Gastrocnemius medialis (tissue), 4 donors: ENCODE measurements around the gene STX10. TPM values are rescaled to one million over a fixed set of nuclear protein-coding genes. Genes with fewer than 3 reads are reported as not detected.
A peak's percentile ranks its signal among the peaks of the same experiment; 100 is the strongest.

ENCODE experiments used
- ATAC-seq, 2 donors: fragments of 150-250 bp; one replicate each; pipeline ENCODE4 v1.9.1; 2016
- DNase-seq, 2 donors: peaks; one replicate each; pipeline ENCODE4 v3.0.0-alpha.2; 2019
- H3K27ac ChIP-seq, 4 donors: fragments of 200-600 bp; sonication (generic); 1 replicate in 1 of 4; 2 replicates in 3 of 4; pipeline ENCODE4 v1.5.1; 2016 to 2018; ENCODE audit warnings: mild to moderate bottlenecking in 2 of 4, moderate library complexity in 1 of 4
- H3K27me3 ChIP-seq, 3 donors: fragments of 200-600 bp; sonication (generic) in 2 of 3; 1 replicate in 1 of 3; 2 replicates in 2 of 3; pipeline versions ENCODE4 v1.5.1 to v1.6.0; 2016 to 2019; ENCODE audit warnings: mild to moderate bottlenecking in 1 of 3, moderate library complexity in 1 of 3
- H3K36me3 ChIP-seq, 2 donors: fragments of 200-600 bp; sonication (generic) in 1 of 2; one replicate each; pipeline ENCODE4 v1.5.1; 2017 to 2018
- H3K4me1 ChIP-seq, 2 donors: fragments of 200-600 bp; sonication (generic) in 1 of 2; one replicate each; pipeline ENCODE4 v1.5.1; 2016 to 2017; ENCODE audit warnings: mild to moderate bottlenecking in 2 of 2
- H3K4me3 ChIP-seq, 4 donors: fragments of 200-600 bp; sonication (generic) in 3 of 4; 1 replicate in 1 of 4; 2 replicates in 3 of 4; pipeline ENCODE4 v1.5.1; 2016 to 2019; ENCODE audit warnings: mild to moderate bottlenecking in 2 of 4
- H3K9me3 ChIP-seq, 3 donors: fragments of 200-600 bp; sonication (generic) in 2 of 3; 1 replicate in 1 of 3; 2 replicates in 2 of 3; pipeline ENCODE4 v1.5.1; 2016 to 2019
- POLR2A ChIP-seq, 2 donors: fragments of 450-650 bp; IDR thresholded peaks; one replicate each; pipeline ENCODE4 v1.6.1; 2017; ENCODE audit warnings: antibody characterized with exemption in 2 of 2, mild to moderate bottlenecking in 2 of 2, moderate library complexity in 2 of 2
- in situ Hi-C, 4 donors: fragments of 200-750 bp; cut with MboI; loops; one replicate each; pipeline versions ENCODE4 v1.15.0 to v1.8.0; 2017; ENCODE audit warnings: low sequenced_read_pairs in 4 of 4
- intact Hi-C: fragments of 100-400 bp; cut with DNase I; formaldehyde crosslinking; loops from one replicate; pipeline ENCODE4 v1.15.1; 2023; ENCODE audit warnings: low total_unique reads
- total RNA-seq, 4 donors: library from RNA; depleted of rRNA; stranded (reverse); fragments of >200 nt; gene quantifications; one replicate each; pipeline versions ENCODE4 v1.1.0 to v1.2.3, GENCODE V29; 2016
- TF ChIP-seq, protein P1 (sequence below), 5 experiments: fragments of 450-650 bp in 3 of 5; fragments of 200-600 bp in 2 of 5; sonication (generic) in 2 of 5; IDR thresholded peaks in 4 of 5; conservative IDR thresholded peaks in 1 of 5; 1 replicate in 4 of 5; 2 replicates in 1 of 5; pipeline ENCODE4 v1.5.1; 2016 to 2019; ENCODE audit warnings: antibody characterized with exemption in 5 of 5, mild to moderate bottlenecking in 3 of 5, moderate library complexity in 3 of 5

The STX10 gene
- total RNA-seq, 4 donors from 2014 or later = 16.5 to 40.7 (median 33.4) TPM

DNA sequence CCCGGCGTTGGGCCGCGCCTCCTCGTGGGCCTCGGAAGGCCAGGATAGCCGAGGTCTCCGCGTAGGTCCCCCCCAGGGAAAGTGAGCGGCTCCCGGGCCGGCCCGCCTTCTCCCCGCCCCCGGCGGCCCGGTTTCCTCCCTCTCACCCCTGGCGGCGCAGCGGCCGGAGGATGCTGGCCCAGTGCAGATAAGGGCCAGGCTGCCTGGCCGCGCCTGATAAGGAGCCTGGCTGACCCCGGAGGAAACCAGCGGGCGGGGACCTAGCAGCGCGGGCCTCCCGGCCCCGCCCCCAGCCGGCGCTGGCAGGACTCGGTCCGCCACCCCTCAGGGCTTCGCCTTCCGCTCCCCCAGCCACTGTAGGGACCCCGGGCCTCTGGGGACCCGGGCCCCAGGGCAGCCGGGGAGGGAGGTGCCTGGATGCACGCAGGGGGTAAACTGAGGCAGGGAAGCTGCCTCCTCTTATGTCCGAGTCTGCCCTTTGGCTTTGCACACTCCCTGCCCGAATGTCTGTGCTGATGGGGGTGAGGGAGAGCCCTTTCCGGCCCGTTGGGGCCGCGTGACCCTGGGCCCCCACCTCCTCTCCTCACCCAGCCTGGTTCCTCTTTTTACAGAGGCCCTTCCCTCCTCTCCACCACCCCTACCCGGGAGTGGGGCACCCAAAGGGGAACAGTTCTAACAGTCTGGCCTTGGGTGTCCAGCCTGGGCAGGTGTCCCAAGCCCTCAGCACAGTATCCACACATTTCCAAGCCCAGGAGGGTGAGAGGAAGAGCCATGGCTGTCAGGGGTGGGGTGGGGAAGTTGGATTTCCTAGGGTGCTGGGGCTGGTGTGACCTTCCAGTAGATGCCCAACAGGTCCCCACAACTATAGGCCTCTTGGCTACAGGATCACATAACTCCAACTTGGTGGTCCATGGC, 47.3 kb downstream of the STX10 start, which contains the start of gene LYL1:
LYL1 (minus strand) TSS at position 193 of the 915 bp plus-strand sequence. CDS start 1,687 bp downstream, outside the sequence.
- in situ Hi-C loops = loop anchor here in 1 of 4 donors (25.0 kb wide), 1 partner anchor 159 kb away; no protein-coding TSS in a partner anchor
- H3K27ac ChIP-seq = peak within 1 kb of the TSS; percentile 68 to 89 (median 84)
- peak within 1 kb of the TSS; percentile 39 to 55 (median 41) for H3K4me3 ChIP-seq
- no peak for TF ChIP-seq POLR2A (IDR thresholded peaks at IDR 0.05)
- TF ChIP-seq, protein P1, sequence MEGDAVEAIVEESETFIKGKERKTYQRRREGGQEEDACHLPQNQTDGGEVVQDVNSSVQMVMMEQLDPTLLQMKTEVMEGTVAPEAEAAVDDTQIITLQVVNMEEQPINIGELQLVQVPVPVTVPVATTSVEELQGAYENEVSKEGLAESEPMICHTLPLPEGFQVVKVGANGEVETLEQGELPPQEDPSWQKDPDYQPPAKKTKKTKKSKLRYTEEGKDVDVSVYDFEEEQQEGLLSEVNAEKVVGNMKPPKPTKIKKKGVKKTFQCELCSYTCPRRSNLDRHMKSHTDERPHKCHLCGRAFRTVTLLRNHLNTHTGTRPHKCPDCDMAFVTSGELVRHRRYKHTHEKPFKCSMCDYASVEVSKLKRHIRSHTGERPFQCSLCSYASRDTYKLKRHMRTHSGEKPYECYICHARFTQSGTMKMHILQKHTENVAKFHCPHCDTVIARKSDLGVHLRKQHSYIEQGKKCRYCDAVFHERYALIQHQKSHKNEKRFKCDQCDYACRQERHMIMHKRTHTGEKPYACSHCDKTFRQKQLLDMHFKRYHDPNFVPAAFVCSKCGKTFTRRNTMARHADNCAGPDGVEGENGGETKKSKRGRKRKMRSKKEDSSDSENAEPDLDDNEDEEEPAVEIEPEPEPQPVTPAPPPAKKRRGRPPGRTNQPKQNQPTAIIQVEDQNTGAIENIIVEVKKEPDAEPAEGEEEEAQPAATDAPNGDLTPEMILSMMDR (IDR thresholded peaks at IDR 0.05 in 4 of 5, conservative IDR thresholded peaks at IDR 0.05 in 1 of 5) = no peak
- ATAC-seq (peak; percentile 25 to 30), DNase-seq (peak; percentile 40 to 53)
- intact Hi-C loops = no loop called here
- H3K4me1 ChIP-seq = peaks cover 12 to 20% of the 10 kb centered on the region in 2 donors
- H3K27me3 ChIP-seq = no peaks in the 10 kb centered on the region
- no peaks in the 10 kb centered on the region for H3K9me3 ChIP-seq
- peaks cover 0 to 10% of the 10 kb centered on the region in 2 donors for H3K36me3 ChIP-seq

GRCh38 chr19:13102416-13102665, 47.8 kb downstream of the STX10 start:
- intact Hi-C loops (no loop called here), in situ Hi-C loops (loop anchor here in 1 of 4 donors (25.0 kb wide), 1 partner anchor 160 kb away; no protein-coding TSS in a partner anchor)
- peaks cover 12 to 25% of the 10 kb centered on the region in 2 donors for H3K4me1 ChIP-seq
- peak overlapping the region; percentile 39 to 55 (median 41) for H3K4me3 ChIP-seq
- no peaks in the 10 kb centered on the region for H3K9me3 ChIP-seq
- DNase-seq (no peak), ATAC-seq (no peak)
- H3K27me3 ChIP-seq = no peaks in the 10 kb centered on the region
- peak overlapping the region; percentile 68 to 89 (median 84) for H3K27ac ChIP-seq
- H3K36me3 ChIP-seq = peaks cover 0 to 8% of the 10 kb centered on the region in 2 donors
- TF ChIP-seq, protein P1 (IDR thresholded peaks at IDR 0.05 in 4 of 5, conservative IDR thresholded peaks at IDR 0.05 in 1 of 5) = no peak
- TF ChIP-seq POLR2A (IDR thresholded peaks at IDR 0.05) = no peak

- in situ Hi-C loops (loop anchor here in 1 of 4 donors (25.0 kb wide), 1 partner anchor 160 kb away; no protein-coding TSS in a partner anchor), intact Hi-C loops (no loop called here)
- Histone ChIP-seq H3K9me3 (no peaks in the 10 kb centered on the region), H3K27me3 (no peaks in the 10 kb centered on the region), H3K27ac (peak overlapping the region; percentile 68 to 89 (median 84)), H3K36me3 (peaks cover 0 to 4% of the 10 kb centered on the region in 2 donors), H3K4me1 (peaks cover 12 to 25% of the 10 kb centered on the region in 2 donors), H3K4me3 (peak overlapping the region; percentile 39 to 55 (median 41))
- ATAC-seq (no peak), DNase-seq (no peak)
- no peak for TF ChIP-seq POLR2A (IDR thresholded peaks at IDR 0.05)
- TF ChIP-seq, protein P1 (IDR thresholded peaks at IDR 0.05 in 4 of 5, conservative IDR thresholded peaks at IDR 0.05 in 1 of 5) = no peak
Observed at GRCh38 chr19:13101590-13102415, 48.4 kb downstream of the STX10 start.

DNA sequence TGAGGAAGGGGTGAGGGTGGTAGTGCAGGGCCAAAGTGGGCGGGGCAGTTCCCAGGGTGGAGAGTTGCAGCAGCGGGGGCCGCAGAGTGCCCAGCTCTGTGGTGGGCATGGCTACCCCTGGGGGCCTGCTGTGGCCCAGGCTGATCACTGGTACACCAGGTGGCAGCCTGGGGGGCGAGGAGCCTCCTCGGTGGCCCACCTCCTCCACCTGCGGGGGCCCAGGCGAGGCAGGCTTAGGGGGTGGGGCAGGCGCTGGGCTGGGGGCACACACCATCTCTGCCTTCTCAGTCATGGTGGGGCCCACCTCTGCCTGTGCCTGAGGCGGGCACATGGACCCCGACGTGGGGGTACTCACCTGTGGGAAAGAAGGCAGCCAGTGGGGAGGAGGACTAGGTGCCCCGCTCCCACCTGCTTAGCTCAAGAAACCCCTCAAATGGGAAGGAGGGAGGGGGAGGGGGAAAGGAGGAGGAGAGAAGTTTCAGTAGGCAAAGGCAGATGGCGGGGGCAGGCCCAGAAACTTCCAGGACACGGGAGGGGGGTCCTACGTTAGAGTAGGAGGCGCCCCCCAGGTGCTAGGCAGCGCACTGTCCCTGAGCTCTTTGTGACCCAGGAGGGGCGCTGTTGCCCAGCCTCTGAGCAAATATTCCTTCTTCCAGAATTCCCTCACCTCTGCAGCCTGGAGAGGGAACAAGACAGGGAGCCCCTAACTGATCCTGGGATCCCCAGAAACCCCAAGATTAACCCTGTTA, 49.2 kb downstream of the STX10 start:
- Histone ChIP-seq H3K4me3 (peak overlapping the region in 3 of 4 donors; percentile 39 to 55 (median 41)), H3K36me3 (peaks cover 0 to 4% of the 10 kb centered on the region in 2 donors), H3K4me1 (peaks cover 12 to 25% of the 10 kb centered on the region in 2 donors), H3K27me3 (no peaks in the 10 kb centered on the region), H3K9me3 (no peaks in the 10 kb centered on the region), H3K27ac (peak overlapping the region; percentile 44 to 89 (median 84))
- DNase-seq = no peak
- no peak for ATAC-seq
- intact Hi-C loops (no loop called here), in situ Hi-C loops (loop anchor here in 1 of 4 donors (25.0 kb wide), 1 partner anchor 161 kb away; no protein-coding TSS in a partner anchor)
- TF ChIP-seq, protein P1 (IDR thresholded peaks at IDR 0.05 in 4 of 5, conservative IDR thresholded peaks at IDR 0.05 in 1 of 5) = peak in 2 of 5 experiments; percentile 20 to 31
- TF ChIP-seq POLR2A (IDR thresholded peaks at IDR 0.05) = no peak
